Natural killer cell (primary cell): ENCODE results near the gene YBEY. TPM values are rescaled to one million over a fixed set of nuclear protein-coding genes. Genes with fewer than 3 reads are reported as not detected.

Source experiments
- ATAC-seq, 3 donors: fragments of 150-1000 bp in 2 of 3; fragments of 200-7000 bp in 1 of 3; cut with Tn5 transposase; 1 replicate in 1 of 3; 2 replicates in 2 of 3; pipeline ENCODE4 v1.10.0; 2021; ENCODE audit warnings: mild to moderate bottlenecking in 2 of 3, moderate library complexity in 2 of 3
- DNase-seq, 2 donors: peaks; one replicate each; pipeline versions ENCODE4 v3.0.0 to v3.0.0-alpha.2; 2013 to 2021; ENCODE audit warnings: mixed read lengths in 1 of 2
- H3K27ac ChIP-seq: one replicate; pipeline ENCODE4 v1.5.1; 2013; ENCODE audit warnings: mild to moderate bottlenecking, low read length
- H3K27me3 ChIP-seq: one replicate; pipeline ENCODE4 v1.6.1; 2013; ENCODE audit warnings: low read length; ENCODE audit not compliant: control insufficient read depth, insufficient read depth
- H3K36me3 ChIP-seq: one replicate; pipeline ENCODE4 v1.6.1; 2013; ENCODE audit warnings: low read length; ENCODE audit not compliant: control insufficient read depth, insufficient read depth
- H3K4me1 ChIP-seq: one replicate; pipeline ENCODE4 v1.6.1; 2013; ENCODE audit warnings: low read length; ENCODE audit not compliant: control insufficient read depth, insufficient read depth
- H3K4me3 ChIP-seq: one replicate; pipeline ENCODE4 v1.5.1; 2013; ENCODE audit warnings: low read length
- H3K9me3 ChIP-seq: one replicate; pipeline ENCODE4 v1.6.1; 2013; ENCODE audit warnings: low read length; ENCODE audit not compliant: control insufficient read depth, insufficient read depth
- H3K27ac Mint-ChIP-seq, 2 donors: one replicate each; pipeline ENCODE4 v1.8.0; 2022; ENCODE audit warnings: mild to moderate bottlenecking in 2 of 2, mixed read lengths in 2 of 2, moderate library complexity in 1 of 2
- H3K27me3 Mint-ChIP-seq, 2 donors: one replicate each; pipeline ENCODE4 v1.8.0; 2022; ENCODE audit warnings: low read depth in 2 of 2, mixed read lengths in 2 of 2
- H3K36me3 Mint-ChIP-seq: one replicate; pipeline ENCODE4 v1.8.0; 2022; ENCODE audit warnings: mixed read lengths
- H3K4me1 Mint-ChIP-seq, 2 donors: one replicate each; pipeline ENCODE4 v1.8.0; 2022; ENCODE audit warnings: mixed read lengths in 2 of 2
- H3K4me3 Mint-ChIP-seq: one replicate; pipeline ENCODE4 v1.8.0; 2022; ENCODE audit warnings: mild to moderate bottlenecking, moderate library complexity, mixed read lengths
- H3K9me3 Mint-ChIP-seq, 2 donors: one replicate each; pipeline ENCODE4 v1.8.0; 2022; ENCODE audit warnings: mixed read lengths in 2 of 2
- WGBS: methylation state at CpG from one replicate; pipeline ENCODE4 v1.1.7; 2013; ENCODE audit warnings: missing lambda C conversion rate; ENCODE audit not compliant: insufficient coverage; 5-methylcytosine and 5-hydroxymethylcytosine counted together
- intact Hi-C: fragments of 100-400 bp; cut with micrococcal nuclease; formaldehyde crosslinking; loops from one replicate; pipeline ENCODE4 v1.14.2; 2022
- total RNA-seq, 4 donors: library from RNA; stranded (reverse); fragments of 120-200 nt in 1 of 4; gene quantifications; one replicate each; pipeline versions ENCODE4 v1.2.3 to v1.2.4, GENCODE V29; 2013 to 2022
- TF ChIP-seq, protein P1 (sequence below): fragments of 200-600 bp; IDR thresholded peaks from one replicate; pipeline ENCODE4 v1.8.0; 2022; ENCODE audit warnings: antibody characterized with exemption

The YBEY gene
- total RNA-seq, 3 donors from 2014 or later (not counting 1 experiment from before 2014, with no cell fraction given) = 10.8 to 13.7 (median 12.7) TPM

GRCh38 chr21:46294647-46295176, 8.6 kb downstream of the YBEY start:
- no peaks in the 10 kb centered on the region for H3K9me3 Mint-ChIP-seq
- DNase-seq (no peak), ATAC-seq (no peak)
- Histone ChIP-seq H3K36me3 (peaks cover 4% of the 10 kb centered on the region), H3K4me1 (peaks cover 22% of the 10 kb centered on the region), H3K27me3 (peaks cover 3% of the 10 kb centered on the region), H3K27ac (no peak overlapping the region), H3K9me3 (no peaks in the 10 kb centered on the region), H3K4me3 (no peak overlapping the region)
- no peaks in the 10 kb centered on the region for H3K36me3 Mint-ChIP-seq
- no peak overlapping the region for H3K27ac Mint-ChIP-seq
- TF ChIP-seq, protein P1, sequence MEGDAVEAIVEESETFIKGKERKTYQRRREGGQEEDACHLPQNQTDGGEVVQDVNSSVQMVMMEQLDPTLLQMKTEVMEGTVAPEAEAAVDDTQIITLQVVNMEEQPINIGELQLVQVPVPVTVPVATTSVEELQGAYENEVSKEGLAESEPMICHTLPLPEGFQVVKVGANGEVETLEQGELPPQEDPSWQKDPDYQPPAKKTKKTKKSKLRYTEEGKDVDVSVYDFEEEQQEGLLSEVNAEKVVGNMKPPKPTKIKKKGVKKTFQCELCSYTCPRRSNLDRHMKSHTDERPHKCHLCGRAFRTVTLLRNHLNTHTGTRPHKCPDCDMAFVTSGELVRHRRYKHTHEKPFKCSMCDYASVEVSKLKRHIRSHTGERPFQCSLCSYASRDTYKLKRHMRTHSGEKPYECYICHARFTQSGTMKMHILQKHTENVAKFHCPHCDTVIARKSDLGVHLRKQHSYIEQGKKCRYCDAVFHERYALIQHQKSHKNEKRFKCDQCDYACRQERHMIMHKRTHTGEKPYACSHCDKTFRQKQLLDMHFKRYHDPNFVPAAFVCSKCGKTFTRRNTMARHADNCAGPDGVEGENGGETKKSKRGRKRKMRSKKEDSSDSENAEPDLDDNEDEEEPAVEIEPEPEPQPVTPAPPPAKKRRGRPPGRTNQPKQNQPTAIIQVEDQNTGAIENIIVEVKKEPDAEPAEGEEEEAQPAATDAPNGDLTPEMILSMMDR = no peak
- 48% methylated on average over 10 of the region's 10 CpGs for WGBS
- H3K4me3 Mint-ChIP-seq = no peak overlapping the region
- intact Hi-C loops = no loop called here
- peaks cover 6 to 19% of the 10 kb centered on the region in 2 donors for H3K4me1 Mint-ChIP-seq
- H3K27me3 Mint-ChIP-seq = peaks cover 0 to 4% of the 10 kb centered on the region in 2 donors

- Mint-ChIP-seq H3K36me3 (no peaks in the 10 kb centered on the region), H3K4me1 (peaks cover 6 to 15% of the 10 kb centered on the region in 2 donors), H3K27ac (no peak overlapping the region), H3K27me3 (peaks cover 0 to 4% of the 10 kb centered on the region in 2 donors), H3K4me3 (no peak overlapping the region), H3K9me3 (no peaks in the 10 kb centered on the region)
- WGBS = 82% methylated on average over 9 of the region's 9 CpGs
- ATAC-seq (no peak), DNase-seq (no peak)
- H3K4me1 ChIP-seq = peaks cover 22% of the 10 kb centered on the region
- no peak overlapping the region for H3K27ac ChIP-seq
- TF ChIP-seq, protein P1 = no peak
- H3K4me3 ChIP-seq = no peak overlapping the region
- peaks cover 3% of the 10 kb centered on the region for H3K27me3 ChIP-seq
- H3K36me3 ChIP-seq = peaks cover 4% of the 10 kb centered on the region
- H3K9me3 ChIP-seq = no peaks in the 10 kb centered on the region
- intact Hi-C loops = no loop called here
These were observed 9.1 kb downstream of the YBEY start for GRCh38 chr21:46295177-46295770.

DNA sequence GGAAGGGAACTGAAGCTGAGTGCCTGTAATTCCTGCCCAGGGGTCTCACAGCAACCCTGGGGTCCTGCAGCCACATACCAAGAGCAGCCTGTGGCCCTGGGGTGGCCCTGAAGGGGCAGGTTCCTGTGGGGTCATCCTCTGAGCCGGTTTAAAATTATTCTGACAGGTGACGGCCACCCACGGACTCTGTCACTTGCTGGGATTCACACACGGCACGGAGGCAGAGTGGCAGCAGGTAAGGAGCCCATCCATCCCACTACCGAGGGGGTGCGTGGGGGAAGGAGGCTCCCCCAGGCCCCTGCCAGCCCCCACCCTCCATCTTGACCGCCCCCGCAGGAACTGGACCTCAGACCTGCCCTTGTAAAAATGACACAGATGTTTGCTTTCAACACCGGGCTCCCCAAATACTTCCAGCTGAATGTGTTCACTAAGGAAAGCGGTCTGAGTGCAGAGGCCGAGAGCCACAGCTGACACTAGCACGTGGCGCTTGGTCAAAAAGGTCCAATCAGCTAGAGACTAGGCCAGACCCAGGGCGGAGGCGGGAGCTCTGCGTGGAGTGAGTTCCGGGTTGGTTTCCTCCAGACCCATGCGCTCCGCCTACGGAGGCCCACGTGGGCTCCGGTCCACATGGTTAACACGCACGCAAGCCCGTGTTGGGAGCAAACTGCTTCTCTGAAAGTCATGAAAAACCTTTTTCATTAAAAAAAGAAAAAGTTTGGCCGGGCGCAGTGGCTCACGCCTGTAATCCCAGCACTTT, 10.0 kb downstream of the YBEY start:
- peak in 2 of 3 donors; percentile 92 to 97 for ATAC-seq
- Histone ChIP-seq H3K36me3 (peaks cover 4% of the 10 kb centered on the region), H3K4me1 (peaks cover 22% of the 10 kb centered on the region), H3K9me3 (no peaks in the 10 kb centered on the region), H3K4me3 (no peak overlapping the region), H3K27ac (peak overlapping the region; percentile 38), H3K27me3 (peaks cover 3% of the 10 kb centered on the region)
- intact Hi-C loops = no loop called here
- H3K27me3 Mint-ChIP-seq = peaks cover 0 to 4% of the 10 kb centered on the region in 2 donors
- DNase-seq = peak; percentile 30 to 70
- TF ChIP-seq, protein P1 = no peak
- no peaks in the 10 kb centered on the region for H3K36me3 Mint-ChIP-seq
- WGBS = 59% methylated on average over 27 of the region's 29 CpGs
- no peaks in the 10 kb centered on the region for H3K9me3 Mint-ChIP-seq
- H3K27ac Mint-ChIP-seq = peak overlapping the region; percentile 68 to 69
- peaks cover 6 to 15% of the 10 kb centered on the region in 2 donors for H3K4me1 Mint-ChIP-seq
- H3K4me3 Mint-ChIP-seq = peak overlapping the region; percentile 75
